T-helper 2 cell treated with Interferon-gamma antibody and Interleukin-4, amounts not matched to agents 5 μg/mL and 100 μg/mL, for 36 hours (primary cell): Measurements from ENCODE around the gene USP32.
A peak's percentile ranks its signal among the peaks of the same experiment; 100 is the strongest.
"Not testable (repeated sequence)": the region's sequence is repeated elsewhere in the genome, so short reads cannot be mapped to it uniquely, and the experiment has no call there.

ENCODE experiments used
- DNase-seq: peaks from one replicate; pipeline ENCODE4 v3.0.0; 2021; ENCODE audit warnings: low spot score
- H3K27ac Mint-ChIP-seq: one replicate; pipeline ENCODE4 v1.8.0; 2021; ENCODE audit warnings: mild to moderate bottlenecking, mixed read lengths
- H3K27me3 Mint-ChIP-seq: one replicate; pipeline ENCODE4 v1.8.0; 2021; ENCODE audit warnings: low read depth, mixed read lengths
- H3K36me3 Mint-ChIP-seq: one replicate; pipeline ENCODE4 v1.8.0; 2021; ENCODE audit warnings: low read depth, mixed read lengths
- H3K4me1 Mint-ChIP-seq: one replicate; pipeline ENCODE4 v1.8.0; 2021; ENCODE audit warnings: low read depth, mixed read lengths
- H3K4me3 Mint-ChIP-seq: one replicate; pipeline ENCODE4 v1.8.0; 2022; ENCODE audit warnings: mild to moderate bottlenecking, moderate library complexity, mixed read lengths
- H3K9me3 Mint-ChIP-seq: one replicate; pipeline ENCODE4 v1.8.0; 2021; ENCODE audit warnings: mixed read lengths

USP32 gene

GRCh38 chr17:60392042-60392844 lies at the start of gene USP32:
Gene USP32, minus strand, starts transcription at chr17:60392133. Its CDS starts 194 bp downstream, at chr17:60391939.
- Mint-ChIP-seq H3K27ac (peak within 1 kb of the TSS; percentile 96), H3K36me3 (no peaks in the 10 kb centered on the region), H3K4me3 (peak within 1 kb of the TSS; percentile 94), H3K27me3 (no peaks in the 10 kb centered on the region), H3K4me1 (peaks cover 45% of the 10 kb centered on the region), H3K9me3 (no peaks in the 10 kb centered on the region)
- peak; percentile 96 for DNase-seq

GRCh38 chr17:60439501-60439900 lies 47.6 kb upstream of the USP32 start:
- H3K4me3 Mint-ChIP-seq = no peak overlapping the region
- peaks cover 1% of the 10 kb centered on the region for H3K4me1 Mint-ChIP-seq
- no peak for DNase-seq
- no peaks in the 10 kb centered on the region for H3K36me3 Mint-ChIP-seq
- no peaks in the 10 kb centered on the region for H3K9me3 Mint-ChIP-seq
- no peak overlapping the region for H3K27ac Mint-ChIP-seq
- peaks cover 1% of the 10 kb centered on the region for H3K27me3 Mint-ChIP-seq

- no peaks in the 10 kb centered on the region for H3K36me3 Mint-ChIP-seq
- peaks cover 3% of the 10 kb centered on the region for H3K9me3 Mint-ChIP-seq
- H3K27me3 Mint-ChIP-seq = peaks cover 11% of the 10 kb centered on the region
- H3K4me1 Mint-ChIP-seq = peaks cover 1% of the 10 kb centered on the region
- no peak overlapping the region for H3K4me3 Mint-ChIP-seq
- no peak overlapping the region for H3K27ac Mint-ChIP-seq
- no peak for DNase-seq
These were observed 44.7 kb upstream of the USP32 start for GRCh38 chr17:60436676-60437075.

- Mint-ChIP-seq H3K36me3 (no peaks in the 10 kb centered on the region), H3K4me1 (peaks cover 1% of the 10 kb centered on the region), H3K27ac (no peak overlapping the region), H3K27me3 (peaks cover 13% of the 10 kb centered on the region), H3K4me3 (no peak overlapping the region), H3K9me3 (peaks cover 3% of the 10 kb centered on the region)
- DNase-seq = peak; percentile 28
These were observed 43.6 kb upstream of the USP32 start for GRCh38 chr17:60435244-60436167.

- not testable (repeated sequence) for H3K27ac Mint-ChIP-seq, H3K4me1 Mint-ChIP-seq, DNase-seq, H3K36me3 Mint-ChIP-seq, H3K4me3 Mint-ChIP-seq, H3K9me3 Mint-ChIP-seq
- H3K27me3 Mint-ChIP-seq = peaks cover 14% of the 10 kb centered on the region
These were observed 41.4 kb upstream of the USP32 start for GRCh38 chr17:60433021-60433997.

GRCh38 chr17:60430561-60430960 lies 38.6 kb upstream of the USP32 start:
- not testable (repeated sequence) for DNase-seq, H3K36me3 Mint-ChIP-seq, H3K4me1 Mint-ChIP-seq, H3K27ac Mint-ChIP-seq, H3K4me3 Mint-ChIP-seq, H3K9me3 Mint-ChIP-seq
- H3K27me3 Mint-ChIP-seq = peaks cover 22% of the 10 kb centered on the region

GRCh38 chr17:60428491-60428890 lies 36.6 kb upstream of the USP32 start:
- not testable (repeated sequence) for H3K4me3 Mint-ChIP-seq, H3K4me1 Mint-ChIP-seq, H3K36me3 Mint-ChIP-seq, DNase-seq, H3K9me3 Mint-ChIP-seq, H3K27ac Mint-ChIP-seq
- H3K27me3 Mint-ChIP-seq = peaks cover 17% of the 10 kb centered on the region

GRCh38 chr17:60426596-60426995 lies 34.7 kb upstream of the USP32 start:
- Mint-ChIP-seq H3K27me3 (peaks cover 10% of the 10 kb centered on the region), H3K4me3 (no peak overlapping the region), H3K4me1 (no peaks in the 10 kb centered on the region), H3K9me3 (no peaks in the 10 kb centered on the region), H3K36me3 (no peaks in the 10 kb centered on the region), H3K27ac (no peak overlapping the region)
- DNase-seq = no peak

- Mint-ChIP-seq H3K9me3 (no peaks in the 10 kb centered on the region), H3K4me1 (peaks cover 4% of the 10 kb centered on the region), H3K36me3 (no peaks in the 10 kb centered on the region), H3K27me3 (peaks cover 9% of the 10 kb centered on the region), H3K27ac (no peak overlapping the region), H3K4me3 (no peak overlapping the region)
- DNase-seq = no peak
These were observed 33.7 kb upstream of the USP32 start for GRCh38 chr17:60425626-60426025.

GRCh38 chr17:60423865-60424264 lies 31.9 kb upstream of the USP32 start:
- Mint-ChIP-seq H3K9me3 (no peaks in the 10 kb centered on the region), H3K36me3 (no peaks in the 10 kb centered on the region), H3K4me3 (no peak overlapping the region), H3K4me1 (peaks cover 4% of the 10 kb centered on the region), H3K27ac (no peak overlapping the region), H3K27me3 (peaks cover 9% of the 10 kb centered on the region)
- no peak for DNase-seq

- H3K9me3 Mint-ChIP-seq = no peaks in the 10 kb centered on the region
- peak within 1 kb of the TSS; percentile 80 for H3K27ac Mint-ChIP-seq
- peaks cover 4% of the 10 kb centered on the region for H3K4me1 Mint-ChIP-seq
- H3K4me3 Mint-ChIP-seq = peak within 1 kb of the TSS; percentile 77
- peaks cover 3% of the 10 kb centered on the region for H3K27me3 Mint-ChIP-seq
- no peak for DNase-seq
- no peaks in the 10 kb centered on the region for H3K36me3 Mint-ChIP-seq
These were observed 30.3 kb upstream of the USP32 start, which contains the start of gene CHCT1 for GRCh38 chr17:60422162-60422665. Gene CHCT1, plus strand, starts transcription at chr17:60422489. Its CDS starts 104 bp downstream, at chr17:60422593.

GRCh38 chr17:60421273-60422161 lies 29.6 kb upstream of the USP32 start:
- Mint-ChIP-seq H3K9me3 (no peaks in the 10 kb centered on the region), H3K27ac (peak overlapping the region; percentile 80), H3K4me3 (peak overlapping the region; percentile 77), H3K36me3 (no peaks in the 10 kb centered on the region), H3K27me3 (peaks cover 4% of the 10 kb centered on the region), H3K4me1 (peaks cover 4% of the 10 kb centered on the region)
- DNase-seq = peak; percentile 65
